Upper lobe of left lung (tissue), 4 donors: ENCODE measurements around the gene UVSSA.

Source experiments
- POLR2A ChIP-seq, 4 donors: fragments of 450-650 bp; IDR thresholded peaks; one replicate each; pipeline ENCODE4 v1.5.1; 2016 to 2017; ENCODE audit warnings: antibody characterized with exemption in 4 of 4, mild to moderate bottlenecking in 2 of 4
- POLR2AphosphoS5 ChIP-seq, 2 donors: sonication (generic); formaldehyde crosslinking; IDR thresholded peaks; one replicate each; pipeline ENCODE4 v1.5.1; 2017; ENCODE audit warnings: antibody characterized with exemption in 2 of 2
- TF ChIP-seq, protein P1 (sequence below), 6 experiments: fragments of 450-650 bp in 4 of 6; fragments of 200-600 bp in 2 of 6; sonication (generic) in 2 of 6; IDR thresholded peaks; one replicate each; pipeline ENCODE4 v1.5.1; 2016 to 2019; ENCODE audit warnings: antibody characterized with exemption in 6 of 6

DNA sequence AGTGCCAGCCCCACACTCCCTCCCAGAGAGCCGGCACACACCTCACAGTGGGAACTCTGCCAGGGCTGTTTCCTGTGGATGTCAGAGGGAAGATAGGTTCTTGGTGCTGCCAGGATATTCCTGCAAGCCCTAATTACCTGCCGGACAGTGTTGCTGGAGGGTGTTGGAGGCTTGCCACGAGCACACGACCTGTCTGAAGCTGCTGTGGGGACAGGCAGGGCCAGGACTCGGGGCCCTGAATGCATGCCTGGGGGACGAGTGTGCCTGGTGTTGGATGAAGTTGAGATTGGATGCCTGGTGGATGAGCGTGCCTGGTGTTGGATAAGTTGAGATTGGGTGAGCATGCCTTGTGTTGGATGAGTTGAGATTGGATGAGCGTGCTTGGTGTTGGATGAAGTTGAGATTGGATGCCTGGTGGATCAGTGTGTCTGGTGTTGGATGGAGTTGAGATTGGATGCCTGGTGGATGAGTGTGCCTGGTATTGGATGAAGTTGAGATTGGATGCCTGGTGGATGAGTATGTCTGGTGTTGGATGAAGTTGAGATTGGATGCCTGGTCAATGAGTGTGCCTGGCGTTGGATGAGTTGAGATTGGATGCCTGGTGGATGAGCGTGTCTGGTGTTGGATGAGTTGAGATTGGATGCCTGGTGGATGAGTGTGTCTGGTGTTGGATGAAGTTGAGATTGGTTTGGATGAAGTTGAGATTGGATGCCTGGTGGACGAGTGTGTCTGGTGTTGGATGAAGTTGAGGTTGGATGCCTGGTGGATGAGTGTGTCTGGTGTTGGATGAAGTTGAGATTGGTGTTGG, 23.2 kb upstream of the UVSSA start:
- TF ChIP-seq POLR2A (IDR thresholded peaks at IDR 0.05), result no peak
- no peak for TF ChIP-seq POLR2AphosphoS5 (IDR thresholded peaks at IDR 0.05)
- TF ChIP-seq, protein P1, sequence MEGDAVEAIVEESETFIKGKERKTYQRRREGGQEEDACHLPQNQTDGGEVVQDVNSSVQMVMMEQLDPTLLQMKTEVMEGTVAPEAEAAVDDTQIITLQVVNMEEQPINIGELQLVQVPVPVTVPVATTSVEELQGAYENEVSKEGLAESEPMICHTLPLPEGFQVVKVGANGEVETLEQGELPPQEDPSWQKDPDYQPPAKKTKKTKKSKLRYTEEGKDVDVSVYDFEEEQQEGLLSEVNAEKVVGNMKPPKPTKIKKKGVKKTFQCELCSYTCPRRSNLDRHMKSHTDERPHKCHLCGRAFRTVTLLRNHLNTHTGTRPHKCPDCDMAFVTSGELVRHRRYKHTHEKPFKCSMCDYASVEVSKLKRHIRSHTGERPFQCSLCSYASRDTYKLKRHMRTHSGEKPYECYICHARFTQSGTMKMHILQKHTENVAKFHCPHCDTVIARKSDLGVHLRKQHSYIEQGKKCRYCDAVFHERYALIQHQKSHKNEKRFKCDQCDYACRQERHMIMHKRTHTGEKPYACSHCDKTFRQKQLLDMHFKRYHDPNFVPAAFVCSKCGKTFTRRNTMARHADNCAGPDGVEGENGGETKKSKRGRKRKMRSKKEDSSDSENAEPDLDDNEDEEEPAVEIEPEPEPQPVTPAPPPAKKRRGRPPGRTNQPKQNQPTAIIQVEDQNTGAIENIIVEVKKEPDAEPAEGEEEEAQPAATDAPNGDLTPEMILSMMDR (IDR thresholded peaks at IDR 0.05), result no peak
